Activated CD4-positive, alpha-beta T cell treated with anti-CD3 and anti-CD28 coated beads, Interleukin-2, Interleukin-4, amounts not matched to agents 100 ng/mL and 50 ng/mL, durations not matched to agents 16 hours and 8 hours (primary cell): ENCODE data around the gene SLC9A7.

ENCODE experiments used
- DNase-seq: peaks from one replicate; pipeline ENCODE4 v3.0.0-alpha.2; 2020; ENCODE audit warnings: low spot score

SLC9A7 gene

DNA sequence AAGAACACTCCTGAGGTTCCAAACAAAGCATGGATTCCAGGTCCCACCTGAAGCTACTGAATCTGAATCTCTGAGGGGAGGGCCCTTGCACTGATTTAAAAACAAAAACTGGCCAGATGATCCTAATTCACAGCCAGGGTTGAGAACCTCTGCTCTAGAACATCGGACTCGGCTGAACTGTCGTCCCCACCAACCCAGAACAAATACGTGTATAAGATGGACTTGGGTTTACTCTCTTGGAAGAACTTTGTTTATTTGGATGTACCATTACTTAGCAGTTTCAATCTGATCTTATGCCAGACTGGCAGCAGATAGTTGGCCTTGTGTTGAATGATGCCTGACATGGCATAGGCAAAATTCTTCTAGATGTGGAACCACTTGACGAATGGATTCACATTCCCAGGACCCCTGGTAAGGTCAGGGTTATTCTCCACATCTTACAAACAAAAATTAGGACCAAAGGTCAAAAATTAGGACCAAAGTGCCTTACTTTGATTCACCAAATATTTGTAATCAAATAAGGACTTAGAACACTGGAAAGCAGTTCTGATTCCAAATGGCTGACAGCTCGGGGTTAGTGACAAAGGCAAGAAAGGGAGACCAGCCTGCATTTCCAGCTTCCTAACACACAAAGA is 156.3 kb downstream of the SLC9A7 start:
- no peak for DNase-seq

DNA sequence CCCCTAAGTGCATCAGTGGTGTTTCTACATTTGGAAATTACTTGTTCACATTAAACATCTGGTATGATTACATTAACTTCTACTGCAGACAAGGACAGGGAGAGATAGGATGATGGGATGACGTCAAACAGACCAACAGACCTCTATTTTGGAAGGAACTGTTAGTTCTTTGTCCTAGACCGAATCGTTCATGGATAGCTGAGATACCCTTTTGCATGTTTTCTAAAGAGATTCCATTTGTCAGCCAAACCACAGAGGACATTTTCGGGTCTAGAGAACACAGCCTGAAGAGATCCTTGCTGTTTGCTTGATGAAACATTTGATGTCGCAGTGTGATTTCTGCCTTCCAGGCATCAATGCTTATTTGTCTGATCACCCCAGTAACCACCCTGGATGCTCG is 157.6 kb downstream of the SLC9A7 start:
- DNase-seq: no peak

DNA sequence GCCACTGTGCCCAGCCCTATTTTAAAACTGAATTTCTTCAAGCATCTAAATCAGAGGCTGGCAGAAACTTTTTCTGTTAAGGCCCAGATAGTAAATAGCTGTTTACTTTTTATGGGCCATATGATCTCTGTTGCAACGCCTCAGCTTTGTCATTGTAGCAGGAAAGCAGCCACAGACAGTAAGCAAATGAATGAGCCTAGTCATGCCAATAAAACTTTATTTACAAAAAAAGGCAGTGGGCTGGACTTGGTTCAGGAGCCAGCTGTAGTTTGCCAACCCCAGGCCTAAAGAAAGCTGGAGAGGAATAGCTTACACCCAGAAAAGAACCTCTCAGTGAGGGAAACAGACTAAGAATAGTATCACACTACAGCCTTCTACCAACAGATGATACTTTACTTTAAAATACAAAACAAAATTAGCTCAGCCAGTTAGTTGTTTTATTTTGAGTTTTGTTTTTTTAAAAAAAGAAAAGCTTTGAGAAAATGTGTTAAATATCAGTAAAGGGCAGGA is 159.8 kb downstream of the SLC9A7 start:
- no peak for DNase-seq

DNA sequence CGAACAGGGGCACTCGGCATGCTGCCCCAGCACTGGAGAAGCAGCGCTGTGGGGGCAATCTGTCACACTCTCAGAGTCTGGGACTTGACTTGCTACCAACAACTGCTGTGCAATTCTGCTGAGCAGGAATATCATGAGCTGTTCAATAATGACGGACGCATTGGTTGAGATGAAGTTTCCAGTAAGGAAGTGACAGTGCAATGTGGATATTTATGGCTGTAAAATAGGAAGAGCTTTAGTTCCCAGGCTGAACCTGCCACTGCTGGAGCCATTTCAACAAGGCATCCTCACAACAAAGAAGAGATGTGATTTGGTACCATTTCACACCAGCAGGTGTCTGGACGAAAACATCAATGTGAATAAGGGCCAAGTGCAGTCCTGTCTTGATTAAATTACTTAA is 161.1 kb downstream of the SLC9A7 start:
- no peak for DNase-seq

DNA sequence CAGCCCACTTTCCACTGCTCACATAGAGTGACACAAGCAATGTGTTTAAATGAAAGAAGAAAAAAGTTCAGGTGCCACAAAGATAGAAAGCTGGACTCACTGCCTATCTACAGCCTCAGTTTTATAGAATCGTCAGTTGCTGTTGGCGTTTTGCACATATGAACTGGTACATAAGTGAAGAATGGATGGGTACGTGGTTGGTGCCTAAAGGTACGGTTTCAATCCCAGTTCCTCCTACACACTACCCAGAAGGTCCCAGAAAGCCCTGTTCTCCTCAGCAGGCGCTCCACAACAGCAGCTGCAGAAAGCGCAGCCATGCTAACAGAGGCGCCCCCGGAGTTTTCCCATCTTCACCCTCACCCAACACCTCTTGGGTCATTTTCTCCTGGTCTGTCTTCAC is 161.7 kb downstream of the SLC9A7 start:
- DNase-seq: no peak

DNA sequence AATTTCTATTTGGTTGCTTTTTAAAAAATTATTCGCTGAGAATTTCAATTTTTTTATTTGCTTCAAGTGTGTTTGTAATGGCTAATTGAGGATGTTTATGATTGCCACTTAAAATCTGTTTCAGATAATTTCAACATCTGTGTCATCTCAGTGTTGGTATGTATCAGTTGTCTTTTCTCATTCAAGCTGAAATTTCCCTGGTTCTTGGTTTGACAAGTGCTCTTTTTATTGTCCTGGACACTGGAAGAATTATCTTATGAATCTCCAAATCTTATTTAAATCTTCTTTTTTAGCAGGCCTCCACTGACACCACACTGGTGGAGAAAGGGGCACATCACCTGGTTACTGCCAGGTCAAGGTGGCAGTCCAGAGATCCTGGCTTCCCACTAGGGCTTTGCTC is 163.8 kb downstream of the SLC9A7 start:
- no peak for DNase-seq

DNA sequence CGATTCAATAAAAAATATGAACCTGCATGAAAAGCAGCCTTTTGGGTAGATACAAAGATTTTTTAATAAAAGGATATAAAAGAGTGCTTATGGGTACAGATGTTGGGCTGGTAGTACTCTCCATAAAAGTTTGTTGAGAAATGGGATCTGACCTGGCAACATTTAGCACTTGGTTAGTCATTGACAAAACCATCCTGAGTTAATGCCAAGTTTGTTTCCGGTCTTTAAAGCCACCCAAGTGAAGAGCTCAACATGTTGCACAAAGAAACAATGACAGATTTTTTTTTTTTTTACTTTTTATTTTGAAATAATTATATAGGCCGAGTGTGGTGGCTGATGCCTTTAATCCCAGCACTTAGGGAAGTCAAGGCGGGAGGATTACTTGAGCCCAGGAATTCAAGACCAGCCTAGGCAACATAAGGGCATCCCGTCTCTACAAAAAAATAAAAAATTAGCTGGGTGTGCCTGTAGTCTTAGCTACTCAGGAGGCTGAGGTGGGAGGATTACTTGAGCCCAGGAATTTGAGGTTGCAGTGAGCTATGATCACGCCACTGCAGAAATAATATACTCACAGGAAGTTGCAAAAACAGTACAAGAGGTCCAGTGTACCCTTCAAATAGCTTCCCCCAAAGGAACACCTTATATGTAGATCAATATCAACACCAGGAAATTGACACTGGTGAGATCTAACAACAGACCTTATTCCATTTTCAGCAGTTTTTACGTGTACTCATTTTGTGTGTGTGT is 168.8 kb downstream of the SLC9A7 start:
- DNase-seq: no peak

DNA sequence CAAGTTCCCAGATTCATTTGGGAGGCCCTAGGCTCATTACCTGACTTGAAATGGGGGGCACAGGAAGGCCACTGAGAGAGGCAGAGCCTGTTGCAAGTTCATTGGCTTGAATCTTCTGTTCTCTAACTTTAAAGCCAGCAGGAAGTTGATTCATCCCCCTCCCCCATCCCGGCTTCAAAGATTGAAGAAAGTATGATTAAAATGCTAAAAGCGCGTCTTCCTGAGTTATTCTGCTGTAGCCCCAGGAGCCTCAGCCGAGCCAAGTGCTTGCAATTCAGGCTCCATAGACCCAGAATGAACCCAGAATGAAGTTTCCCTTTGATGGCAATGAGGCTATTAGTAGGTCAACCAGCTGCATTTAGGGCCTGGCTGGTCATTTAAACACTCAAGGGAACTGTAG is 170.7 kb downstream of the SLC9A7 start:
- peak; percentile 35 for DNase-seq

DNA sequence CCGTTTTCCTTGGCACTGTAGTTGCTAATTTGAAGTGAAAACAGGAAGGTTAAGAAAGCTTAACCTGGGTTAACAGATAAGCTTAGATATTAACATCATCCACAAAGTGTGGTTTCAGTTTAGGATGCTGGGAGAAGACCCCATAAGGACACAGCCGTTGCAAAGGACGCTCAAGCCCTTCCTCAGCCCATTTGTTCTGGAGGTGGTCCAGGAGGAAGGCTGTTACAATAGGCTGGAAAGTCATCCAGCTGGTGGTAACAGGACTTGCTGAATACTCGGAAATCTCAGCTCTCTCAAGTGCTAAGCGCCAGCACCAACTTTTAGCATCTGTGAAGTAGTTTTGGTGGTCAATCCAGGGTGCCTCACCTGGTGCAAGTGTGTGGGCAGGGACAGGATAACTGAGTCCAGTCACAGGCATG is 171.2 kb downstream of the SLC9A7 start:
- no peak for DNase-seq

DNA sequence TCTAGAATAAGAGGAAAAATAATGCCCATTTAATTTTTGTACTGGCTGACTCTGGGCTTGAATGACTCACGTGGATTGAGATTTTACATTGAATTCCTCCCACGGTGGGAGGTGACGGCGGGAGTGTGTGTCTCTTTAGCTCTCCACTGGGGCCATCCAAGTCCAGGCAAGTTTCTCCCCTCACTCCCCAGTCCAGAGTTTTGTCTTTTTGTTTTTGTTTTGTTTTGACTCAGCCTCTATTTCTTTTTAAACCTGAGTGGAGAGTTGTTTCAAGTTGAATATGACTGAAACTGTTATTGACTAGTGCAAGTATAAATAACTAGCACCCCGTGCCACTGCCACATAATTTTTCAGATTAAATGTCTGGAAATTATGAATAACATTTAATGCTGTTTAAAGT is 171.8 kb downstream of the SLC9A7 start:
- DNase-seq: peak; percentile 59

DNA sequence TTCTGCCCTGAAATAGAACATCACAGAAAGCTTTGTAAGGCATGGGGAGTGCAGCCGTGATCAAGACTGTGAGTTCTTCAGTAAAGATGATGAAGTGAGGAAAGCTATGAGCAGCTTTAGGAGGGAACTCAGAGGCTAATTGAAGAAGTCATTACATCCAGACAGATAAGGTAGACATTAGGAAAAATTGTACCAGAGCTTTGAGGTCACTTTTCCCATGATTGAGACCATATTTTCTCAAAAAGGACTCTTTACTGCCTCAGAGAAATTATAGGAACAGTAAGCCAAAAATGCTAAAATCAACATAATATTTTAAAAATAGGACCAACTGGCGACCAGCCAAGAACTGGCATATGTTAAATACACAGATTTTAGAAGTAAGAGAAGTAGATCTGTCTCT is 174.2 kb downstream of the SLC9A7 start:
- no peak for DNase-seq

DNA sequence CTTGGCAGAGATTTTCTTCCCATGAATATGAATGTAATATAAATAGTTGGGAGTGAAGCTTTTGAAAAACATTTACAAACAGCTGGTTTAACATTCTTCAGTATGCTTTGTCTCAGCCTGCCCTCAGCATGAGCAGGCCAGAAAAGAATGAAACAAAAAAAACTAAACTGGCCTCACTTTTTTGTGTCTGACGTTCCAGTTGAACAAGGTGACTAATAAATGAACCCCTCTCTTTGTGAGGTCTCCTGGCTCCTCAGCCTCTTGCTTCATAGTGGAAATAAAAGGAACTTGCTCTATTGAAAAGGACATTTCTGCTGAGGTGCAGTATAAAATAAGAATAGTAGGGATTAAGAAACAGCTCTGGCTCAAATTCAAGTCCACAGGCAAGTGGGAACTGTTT is 176.0 kb downstream of the SLC9A7 start:
- no peak for DNase-seq

DNA sequence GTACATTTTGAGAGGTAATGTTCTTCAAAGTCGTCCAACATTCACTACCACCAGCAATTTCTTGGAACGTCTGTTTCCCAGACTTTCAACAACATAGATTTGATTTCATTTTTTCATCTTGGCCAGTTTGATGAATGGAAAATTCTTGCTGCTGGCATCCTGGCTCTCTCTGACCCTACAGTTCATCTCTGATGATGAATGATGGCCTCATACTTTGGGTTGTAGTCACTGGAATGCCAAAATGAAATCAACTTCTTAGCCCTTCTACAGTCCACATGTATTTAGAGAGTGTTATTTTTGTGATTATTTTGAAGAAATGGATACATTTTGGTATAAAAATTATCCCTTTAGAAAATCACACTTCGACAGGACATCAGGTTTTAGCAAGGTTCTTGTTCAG is 176.6 kb downstream of the SLC9A7 start:
- DNase-seq: no peak

DNA sequence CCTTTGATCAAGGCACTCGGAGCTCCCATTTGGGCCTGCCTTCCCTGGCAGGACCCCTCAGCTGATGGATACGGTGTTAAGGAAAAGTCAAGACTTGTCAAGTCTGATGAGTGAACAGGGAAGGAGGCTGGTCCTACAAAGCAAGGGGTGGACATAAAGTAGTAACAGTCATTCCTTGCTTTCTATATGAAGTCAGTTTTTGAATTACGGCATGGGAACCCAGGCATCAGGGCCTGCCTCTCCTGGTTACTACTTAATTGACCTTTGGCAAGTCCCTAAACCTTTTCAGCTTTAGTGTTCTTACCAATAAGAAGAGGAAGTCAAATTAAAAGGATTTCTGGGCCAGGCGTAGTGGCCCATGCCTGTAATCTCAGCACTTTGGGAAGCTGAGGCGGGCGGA is 178.3 kb downstream of the SLC9A7 start:
- DNase-seq: no peak

DNA sequence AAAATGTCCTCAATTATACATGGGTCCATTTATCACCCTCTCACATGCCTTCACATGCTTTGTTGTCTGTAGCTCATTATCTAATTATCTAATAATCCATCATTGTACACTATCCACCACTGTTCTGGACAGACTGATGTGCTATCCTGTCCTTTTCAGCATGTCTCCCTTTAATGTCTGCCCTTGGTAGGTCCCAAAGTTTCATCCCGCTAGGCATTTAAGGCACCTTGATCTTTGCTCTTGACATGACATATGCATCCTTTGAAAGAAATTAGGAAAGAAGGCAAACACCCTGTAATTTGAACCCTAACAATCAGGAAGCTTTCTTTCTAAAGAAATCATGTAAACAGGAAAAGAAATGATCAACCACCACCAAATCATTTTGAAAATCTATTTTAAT is 179.7 kb downstream of the SLC9A7 start:
- no peak for DNase-seq

DNA sequence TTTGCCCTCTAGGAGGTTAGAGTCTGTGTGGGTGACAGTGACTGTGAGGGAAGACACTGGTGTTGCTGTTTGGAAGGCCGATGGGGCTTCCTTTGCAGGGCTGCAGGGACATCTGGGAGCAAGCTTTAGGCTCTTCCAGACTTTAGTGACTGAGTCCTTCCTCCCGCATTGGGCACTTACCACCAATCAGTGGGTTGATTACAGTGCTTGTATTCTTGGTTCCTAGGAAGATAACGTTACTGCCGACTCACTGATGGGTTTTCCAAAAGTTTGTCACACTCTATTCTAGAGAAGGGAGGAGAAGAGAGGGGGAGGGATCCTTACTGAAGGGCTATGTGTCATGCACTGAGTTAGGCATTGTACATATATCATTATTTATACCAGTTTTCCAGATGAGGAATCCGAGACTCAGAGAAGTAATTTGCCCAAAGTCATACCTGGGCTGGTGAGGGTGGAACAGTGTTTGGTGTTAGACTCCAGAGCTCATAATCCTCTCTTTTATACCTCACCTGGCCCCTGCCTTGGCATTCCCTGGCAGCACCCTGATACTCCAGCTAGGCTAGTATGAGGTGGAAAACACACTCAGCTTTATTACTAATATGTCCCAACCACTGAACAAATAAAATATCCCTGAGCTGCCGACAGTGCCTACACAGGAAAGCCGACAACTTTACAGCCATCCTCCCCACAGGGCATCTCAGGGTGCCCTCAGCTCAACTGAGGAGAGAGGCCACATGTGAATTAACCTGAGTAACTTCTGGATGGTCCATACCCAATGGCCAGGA is 181.5 kb downstream of the SLC9A7 start:
- no peak for DNase-seq

DNA sequence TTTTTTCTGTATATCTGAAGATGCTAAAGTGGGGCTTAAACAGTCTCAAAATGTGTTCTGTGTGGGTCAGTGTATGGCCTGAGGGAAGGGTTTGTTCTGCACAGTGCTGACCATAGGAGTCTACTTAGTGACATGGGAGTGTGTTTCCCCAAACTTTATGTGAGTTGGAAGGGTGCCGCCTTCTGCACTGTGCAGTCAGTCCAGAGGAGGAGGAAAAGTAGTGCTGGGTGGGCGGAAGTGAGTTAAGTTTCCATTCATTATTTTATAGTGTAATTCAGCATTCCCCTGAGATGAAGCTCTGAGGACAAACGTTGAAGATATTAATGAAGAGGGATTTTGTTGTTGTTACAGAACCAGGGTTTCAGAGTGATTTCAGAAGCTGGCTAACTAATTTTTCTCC is 182.5 kb downstream of the SLC9A7 start:
- no peak for DNase-seq

DNA sequence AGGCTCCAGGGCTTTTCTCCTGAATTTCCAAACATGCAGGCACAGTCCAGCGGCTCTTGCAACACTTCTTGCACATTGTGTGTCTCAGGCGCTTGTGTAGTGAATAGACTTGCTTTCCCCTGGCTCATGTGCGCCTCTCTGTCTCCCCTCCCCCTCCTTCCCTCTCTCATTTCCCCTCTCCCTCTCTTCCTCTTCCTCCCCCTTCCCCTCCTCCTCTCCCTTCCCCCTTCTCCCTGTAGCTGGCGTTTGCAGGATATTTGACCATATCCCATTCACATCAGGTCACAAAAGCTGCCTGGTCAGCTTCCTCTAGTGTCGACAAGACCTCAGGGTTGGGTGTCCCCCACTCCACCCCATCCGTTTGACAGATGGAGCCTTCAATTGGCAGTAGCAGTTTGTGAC is 182.9 kb downstream of the SLC9A7 start:
- no peak for DNase-seq

DNA sequence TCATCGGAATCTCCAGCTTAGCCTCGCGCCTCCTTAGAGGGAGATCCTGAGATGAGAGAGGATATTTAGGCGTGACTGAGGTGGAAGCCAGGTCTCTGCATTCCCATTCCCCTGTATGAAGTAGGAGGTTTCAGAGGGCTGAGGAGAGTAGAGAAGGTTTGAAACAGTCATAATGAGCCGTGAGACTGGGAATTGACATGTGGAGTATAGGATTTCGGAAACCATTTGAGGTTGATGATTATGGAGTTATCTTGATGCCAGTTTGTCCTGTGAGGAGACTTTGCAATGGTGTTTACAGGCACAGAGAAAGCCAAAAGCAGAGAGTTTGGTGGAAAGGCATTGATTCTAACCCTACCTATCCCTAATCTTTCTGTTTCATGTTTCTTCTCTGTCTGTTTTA is 183.3 kb downstream of the SLC9A7 start:
- no peak for DNase-seq

DNA sequence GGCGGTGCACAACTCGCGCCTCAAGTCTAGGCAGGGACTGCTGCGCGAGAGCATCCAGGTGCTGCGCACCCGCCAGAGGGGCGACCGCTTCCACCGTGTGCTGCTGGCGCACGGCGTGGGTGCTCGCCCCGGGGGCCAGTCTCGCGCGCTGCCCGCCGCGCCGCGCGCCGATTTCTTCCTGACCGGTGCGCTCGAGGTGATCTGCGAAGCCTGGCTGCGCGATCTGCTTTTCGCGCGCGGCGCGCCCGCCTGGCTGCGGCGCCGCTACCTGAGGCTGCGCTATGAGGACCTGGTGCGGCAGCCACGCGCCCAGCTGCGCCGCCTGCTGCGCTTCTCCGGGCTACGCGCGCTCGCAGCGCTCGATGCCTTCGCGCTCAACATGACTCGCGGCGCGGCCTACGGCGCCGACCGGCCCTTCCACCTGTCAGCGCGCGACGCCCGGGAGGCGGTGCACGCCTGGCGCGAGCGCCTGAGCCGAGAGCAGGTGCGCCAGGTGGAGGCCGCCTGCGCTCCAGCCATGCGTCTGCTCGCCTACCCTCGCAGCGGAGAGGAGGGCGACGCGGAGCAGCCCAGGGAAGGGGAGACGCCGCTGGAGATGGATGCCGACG is 184.0 kb downstream of the SLC9A7 start:
- DNase-seq: peak; percentile 32

DNA sequence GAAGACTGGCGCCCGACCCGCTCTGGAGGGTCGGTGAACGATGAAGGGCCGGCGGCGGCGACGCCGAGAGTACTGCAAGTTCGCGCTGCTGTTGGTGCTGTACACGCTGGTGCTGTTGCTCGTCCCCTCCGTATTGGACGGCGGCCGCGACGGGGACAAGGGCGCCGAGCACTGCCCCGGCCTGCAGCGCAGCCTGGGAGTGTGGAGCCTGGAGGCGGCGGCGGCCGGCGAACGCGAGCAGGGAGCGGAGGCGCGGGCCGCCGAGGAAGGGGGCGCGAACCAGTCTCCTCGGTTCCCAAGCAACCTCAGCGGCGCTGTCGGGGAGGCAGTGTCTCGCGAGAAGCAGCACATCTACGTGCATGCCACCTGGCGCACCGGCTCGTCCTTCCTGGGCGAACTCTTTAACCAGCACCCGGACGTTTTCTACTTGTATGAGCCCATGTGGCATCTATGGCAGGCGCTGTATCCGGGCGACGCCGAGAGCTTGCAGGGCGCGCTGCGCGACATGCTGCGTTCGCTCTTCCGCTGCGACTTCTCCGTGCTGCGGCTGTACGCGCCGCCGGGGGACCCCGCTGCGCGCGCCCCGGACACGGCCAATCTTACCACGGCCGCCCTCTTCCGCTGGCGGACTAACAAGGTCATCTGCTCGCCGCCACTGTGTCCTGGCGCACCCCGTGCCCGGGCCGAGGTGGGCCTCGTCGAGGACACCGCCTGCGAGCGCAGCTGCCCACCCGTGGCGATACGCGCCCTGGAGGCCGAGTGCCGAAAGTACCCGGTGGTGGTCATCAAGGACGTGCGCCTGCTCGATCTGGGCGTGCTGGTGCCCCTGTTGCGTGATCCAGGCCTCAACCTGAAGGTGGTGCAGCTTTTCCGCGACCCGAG is 184.8 kb downstream of the SLC9A7 start:
- peak; percentile 52 for DNase-seq
